HEK293T (cell line): ENCODE measurements around the gene SRD5A1.

Experiments used
- ARNT ChIP-seq: fragments of 450-650 bp; IDR thresholded peaks from 2 replicates; pipeline ENCODE4 v1.6.1; 2017; ENCODE audit warnings: mild to moderate bottlenecking
- BHLHE40 ChIP-seq: fragments of 450-650 bp; IDR thresholded peaks from 2 replicates; pipeline ENCODE4 v1.6.1; 2016; ENCODE audit warnings: mild to moderate bottlenecking, moderate library complexity, borderline replicate concordance
- CTBP1 ChIP-seq: fragments of 450-650 bp; IDR thresholded peaks from 2 replicates; pipeline ENCODE4 v1.6.1; 2016; ENCODE audit warnings: borderline replicate concordance
- ELF4 ChIP-seq: fragments of 450-650 bp; IDR thresholded peaks from 2 replicates; pipeline ENCODE4 v1.6.1; 2017; ENCODE audit warnings: antibody characterized with exemption
- FOXA1 ChIP-seq: fragments of 450-650 bp; IDR thresholded peaks from 2 replicates; pipeline ENCODE4 v1.6.1; 2016; ENCODE audit warnings: mild to moderate bottlenecking
- FOXM1 ChIP-seq: fragments of 450-650 bp; IDR thresholded peaks from 2 replicates; pipeline ENCODE4 v1.6.1; 2017; ENCODE audit warnings: mild to moderate bottlenecking, borderline replicate concordance
- HDGF ChIP-seq: fragments of 450-650 bp; IDR thresholded peaks from 2 replicates; pipeline ENCODE4 v1.6.1; 2017; ENCODE audit warnings: antibody characterized with exemption, borderline replicate concordance
- L3MBTL2 ChIP-seq: fragments of 450-650 bp; conservative IDR thresholded peaks from 2 replicates; pipeline ENCODE4 v1.6.1; 2016; ENCODE audit warnings: mild to moderate bottlenecking
- LEF1 ChIP-seq: fragments of 450-650 bp; IDR thresholded peaks from 2 replicates; pipeline ENCODE4 v1.6.1; 2017; ENCODE audit warnings: mild to moderate bottlenecking, borderline replicate concordance
- NFRKB ChIP-seq: fragments of 450-650 bp; IDR thresholded peaks from 2 replicates; pipeline ENCODE4 v1.6.1; 2016; ENCODE audit warnings: mild to moderate bottlenecking, moderate library complexity
- SP1 ChIP-seq: fragments of 450-650 bp; IDR thresholded peaks from 2 replicates; pipeline ENCODE4 v1.6.1; 2017
- SUZ12 ChIP-seq: fragments of 450-650 bp; IDR thresholded peaks from 2 replicates; pipeline ENCODE4 v1.6.1; 2016; ENCODE audit warnings: mild to moderate bottlenecking
- TARDBP ChIP-seq: fragments of 450-650 bp; IDR thresholded peaks from 2 replicates; pipeline ENCODE4 v1.6.1; 2016
- ZNF384 ChIP-seq: fragments of 450-650 bp; IDR thresholded peaks from 2 replicates; pipeline ENCODE4 v1.6.1; 2016

DNA sequence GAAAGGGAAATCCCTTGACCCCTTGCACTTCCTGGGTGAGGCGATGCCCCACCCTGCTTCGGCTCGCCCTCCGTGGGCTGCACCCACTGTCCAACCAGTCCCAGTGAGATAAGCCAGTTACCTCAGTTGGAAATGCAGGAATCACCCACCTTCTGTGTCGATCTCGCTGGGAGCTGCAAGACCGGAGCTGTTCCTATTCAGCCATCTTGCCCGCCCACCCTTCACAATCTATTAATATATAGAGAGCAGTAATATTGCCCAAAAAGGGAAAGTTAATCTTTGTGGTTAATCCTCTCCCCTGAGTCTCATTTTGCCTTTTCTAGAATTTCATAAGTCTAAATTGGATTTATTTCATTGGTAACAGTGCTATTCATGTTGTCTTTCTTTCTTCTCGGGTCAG is 16.4 kb downstream of the SRD5A1 start:
- TF ChIP-seq CTBP1 (no peak), ELF4 (no peak), TARDBP (no peak), ARNT (no peak), HDGF (no peak), SUZ12 (no peak), BHLHE40 (no peak), SP1 (no peak), LEF1 (no peak), NFRKB (no peak), L3MBTL2 (no peak), ZNF384 (no peak), FOXM1 (no peak), FOXA1 (no peak)
